ENCODE results near the gene CCR6.

Gene CCR6

GRCh38 chr6:167099707-167100106 lies 23.2 kb upstream of the CCR6 start:
- no peak for DNase-seq

DNA sequence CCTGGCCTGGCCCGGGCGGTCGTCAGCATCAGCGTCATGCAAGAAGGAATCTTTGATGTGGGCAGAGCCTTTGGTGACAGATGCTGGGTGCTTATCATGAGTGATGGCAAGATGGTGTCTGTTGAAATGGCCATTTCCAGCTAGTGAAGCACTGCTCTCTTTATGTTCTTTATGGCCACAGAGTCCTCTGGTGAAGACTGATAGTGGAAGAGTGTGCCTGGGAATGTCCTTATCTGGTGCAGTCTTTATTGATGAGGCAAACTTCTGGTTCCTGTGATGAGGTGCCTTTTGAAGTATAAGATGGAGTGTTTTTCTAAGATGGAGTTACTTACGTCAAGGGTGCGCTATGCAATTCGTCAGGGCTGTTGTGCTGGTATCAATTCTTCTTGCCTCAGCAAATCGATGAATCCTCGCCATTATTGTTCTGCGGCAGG lies 22.6 kb upstream of the CCR6 start:
- DNase-seq, result no peak

DNA sequence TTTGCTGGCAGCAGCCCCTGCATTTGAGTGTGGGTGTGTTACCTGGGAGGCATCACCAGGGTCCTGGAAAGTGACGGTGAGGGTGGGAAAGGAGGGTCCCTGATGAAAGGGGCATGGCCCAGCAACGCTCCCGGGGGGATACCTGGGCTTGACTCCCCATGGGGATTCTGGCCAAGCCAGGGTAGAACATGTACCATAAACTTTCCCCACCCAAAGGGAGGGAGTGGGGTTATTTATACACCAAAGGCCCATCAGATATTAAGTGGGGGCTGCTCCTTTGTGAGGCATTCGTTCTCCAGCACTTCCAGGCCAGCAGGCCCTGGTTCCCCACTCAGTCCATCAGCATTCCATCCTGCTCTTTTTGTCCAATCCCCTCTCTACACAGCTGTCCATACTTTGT lies 20.6 kb upstream of the CCR6 start:
- DNase-seq, result no peak

GRCh38 chr6:167103041-167103891 lies 19.6 kb upstream of the CCR6 start:
- no peak for DNase-seq

GRCh38 chr6:167104388-167104787 lies 18.5 kb upstream of the CCR6 start:
- no peak for DNase-seq

DNA sequence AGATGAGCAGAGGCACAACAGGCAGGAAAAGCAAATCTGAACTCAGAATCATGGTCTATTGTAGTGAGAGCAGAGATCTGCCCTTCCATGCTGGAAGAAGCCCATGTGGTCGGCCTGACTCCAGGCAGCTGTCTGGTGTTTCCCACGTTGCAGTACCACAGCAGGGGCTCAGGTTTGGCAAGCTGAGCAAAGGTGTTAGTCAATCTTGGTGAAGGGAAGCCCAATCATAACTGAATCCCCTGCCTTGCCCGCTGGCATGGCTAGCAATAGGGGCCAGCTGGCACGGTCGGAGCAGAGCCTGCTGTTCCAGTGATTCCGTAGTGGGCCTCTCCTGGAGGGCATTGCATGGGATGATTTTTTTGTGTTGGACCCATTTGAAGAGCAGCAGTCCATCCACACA lies 17.8 kb upstream of the CCR6 start:
- no peak for DNase-seq

- DNase-seq, result no peak
Measured at GRCh38 chr6:167106406-167106805, 16.5 kb upstream of the CCR6 start.

DNA sequence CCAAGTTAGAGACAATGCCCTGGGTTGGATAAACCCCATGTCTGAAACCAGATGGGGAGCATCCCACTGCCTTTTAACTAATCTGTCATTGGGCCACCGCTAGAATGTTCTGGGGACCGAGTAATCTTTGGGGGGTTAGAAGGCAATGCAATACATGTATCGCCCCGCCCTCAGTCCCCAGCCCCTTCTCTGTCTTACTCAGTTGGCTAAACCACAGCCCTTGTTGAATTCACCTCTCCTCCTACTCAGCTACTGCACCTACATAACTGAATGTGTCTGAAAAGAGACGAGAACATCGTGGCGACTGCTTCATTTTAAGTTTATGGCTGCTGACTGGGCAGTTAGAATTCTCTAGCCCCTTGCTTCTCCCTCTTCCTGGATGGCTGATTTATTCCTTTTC lies 15.1 kb upstream of the CCR6 start:
- no peak for DNase-seq

- DNase-seq, result no peak
Measured at GRCh38 chr6:167108278-167108677, 14.6 kb upstream of the CCR6 start.

- DNase-seq, result no peak
Measured at GRCh38 chr6:167109651-167110050, 13.2 kb upstream of the CCR6 start.

DNA sequence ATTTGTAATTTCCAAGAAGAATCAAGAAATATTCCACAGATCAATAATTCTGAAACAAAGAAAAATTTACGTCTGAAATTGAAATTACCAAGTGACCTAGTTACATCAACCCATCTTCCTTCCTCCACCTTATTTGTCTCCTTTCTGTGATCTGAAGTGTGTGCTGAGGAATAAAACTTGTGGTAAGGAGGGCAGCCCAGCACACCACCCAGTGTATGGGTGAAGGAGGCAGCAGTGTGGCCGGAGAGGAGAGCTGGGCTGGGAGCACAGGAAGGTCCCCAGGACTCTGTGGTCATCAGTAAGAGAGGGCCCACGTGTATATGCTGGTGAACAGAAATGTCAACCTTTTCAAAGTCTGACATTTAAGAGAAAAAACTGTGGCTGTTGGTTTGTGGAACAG lies 11.3 kb upstream of the CCR6 start:
- no peak for DNase-seq

- DNase-seq, result no peak
Measured at GRCh38 chr6:167112421-167112820, 10.5 kb upstream of the CCR6 start.

DNA sequence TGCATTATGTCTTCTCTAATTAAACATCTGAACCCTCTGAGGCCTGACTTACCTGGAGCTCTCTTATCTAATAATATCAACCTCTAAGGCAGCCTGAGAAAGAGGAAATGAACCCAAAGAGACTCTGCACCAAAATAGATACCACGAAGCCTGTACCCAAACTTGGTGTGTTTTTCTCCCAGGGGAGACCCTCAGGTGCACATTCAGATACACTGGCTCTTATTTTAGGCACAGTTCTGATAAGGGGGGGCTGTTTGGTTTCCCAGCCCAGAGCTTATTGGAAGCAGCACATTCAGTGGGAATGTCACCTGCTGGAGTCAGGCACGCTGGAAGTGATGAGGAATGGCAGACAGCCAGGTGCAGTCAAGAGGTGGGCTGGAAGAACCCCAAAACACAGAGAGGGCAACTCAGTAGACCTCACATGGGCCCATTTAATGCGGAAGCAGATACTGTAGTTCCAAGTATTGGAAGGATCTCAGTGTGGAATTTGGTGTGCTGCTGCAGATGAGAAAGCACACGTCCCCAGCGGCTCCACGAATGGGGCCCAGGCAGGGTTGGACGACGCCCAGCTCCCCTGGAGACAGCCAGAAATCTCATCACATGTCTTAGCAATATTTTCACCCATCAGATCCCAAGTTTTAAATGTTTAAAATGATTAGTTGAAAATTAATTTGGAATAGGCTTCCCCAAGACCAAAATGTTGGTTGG lies 9.7 kb upstream of the CCR6 start:
- DNase-seq, result no peak

DNA sequence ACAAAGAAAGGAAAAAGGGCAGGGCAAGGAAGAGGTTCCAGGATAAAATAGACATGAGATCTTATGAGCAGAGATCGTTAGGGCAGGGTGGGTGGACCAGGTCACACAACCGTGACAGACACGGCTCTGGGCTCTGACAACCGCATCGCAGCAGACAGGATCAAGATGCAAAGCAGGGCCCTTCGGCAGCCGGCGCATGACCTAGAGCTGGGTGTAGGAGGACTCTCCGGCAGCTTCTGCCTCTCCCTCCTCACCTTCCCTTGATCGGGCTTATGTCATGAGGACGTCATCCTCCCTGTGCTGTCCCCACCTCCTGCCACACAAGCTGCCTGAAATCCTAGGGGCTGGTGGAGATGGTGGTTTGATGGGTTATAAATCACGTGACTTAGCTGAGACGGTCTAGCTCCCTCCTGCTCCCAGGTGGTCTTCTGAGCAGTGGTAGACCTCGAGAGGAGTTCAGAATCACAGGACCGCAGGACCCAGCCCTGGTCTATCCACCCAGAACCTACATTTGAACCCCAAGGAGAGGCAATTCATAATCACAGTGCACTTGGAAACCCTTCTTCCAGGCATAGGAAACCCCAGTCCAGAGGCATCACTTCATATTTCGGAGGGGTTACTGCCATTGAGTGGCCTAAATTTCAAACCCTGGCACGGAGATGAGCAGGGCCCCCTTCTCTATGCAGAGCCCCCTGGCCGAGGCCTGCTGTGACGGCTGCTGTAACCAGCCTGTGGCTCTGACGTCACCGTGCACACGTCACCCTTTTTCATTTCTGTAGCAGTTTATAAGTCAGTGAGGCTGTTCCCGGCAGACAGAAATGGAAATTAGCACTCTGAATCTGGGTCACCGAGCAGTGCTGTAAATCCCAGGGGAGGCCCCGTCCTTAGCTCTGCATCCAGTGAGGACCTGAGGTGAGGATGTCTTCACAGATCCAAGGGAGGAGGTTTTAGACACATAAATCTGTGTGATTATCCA lies 8.7 kb upstream of the CCR6 start:
- DNase-seq, result no peak

DNA sequence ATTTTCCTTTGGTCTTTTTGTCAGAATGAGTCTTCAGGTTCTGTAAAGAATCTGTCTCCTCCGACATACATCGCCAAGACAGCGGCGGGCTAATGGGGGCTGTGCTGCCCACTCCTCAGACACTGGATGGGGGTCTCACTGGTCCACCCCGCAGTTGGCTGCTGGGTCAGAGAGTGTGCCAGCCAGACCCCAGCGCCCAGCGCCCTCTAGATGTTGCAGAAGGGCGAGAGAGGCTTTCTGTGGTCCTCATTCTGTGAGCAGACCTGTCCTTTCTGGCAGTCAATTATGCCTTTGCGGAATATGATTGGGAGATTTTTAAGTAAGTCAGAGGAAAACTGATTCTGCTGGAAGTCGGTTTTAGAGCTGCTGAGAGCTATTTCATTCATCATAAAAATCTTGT lies 7.8 kb upstream of the CCR6 start:
- no peak for DNase-seq

DNA sequence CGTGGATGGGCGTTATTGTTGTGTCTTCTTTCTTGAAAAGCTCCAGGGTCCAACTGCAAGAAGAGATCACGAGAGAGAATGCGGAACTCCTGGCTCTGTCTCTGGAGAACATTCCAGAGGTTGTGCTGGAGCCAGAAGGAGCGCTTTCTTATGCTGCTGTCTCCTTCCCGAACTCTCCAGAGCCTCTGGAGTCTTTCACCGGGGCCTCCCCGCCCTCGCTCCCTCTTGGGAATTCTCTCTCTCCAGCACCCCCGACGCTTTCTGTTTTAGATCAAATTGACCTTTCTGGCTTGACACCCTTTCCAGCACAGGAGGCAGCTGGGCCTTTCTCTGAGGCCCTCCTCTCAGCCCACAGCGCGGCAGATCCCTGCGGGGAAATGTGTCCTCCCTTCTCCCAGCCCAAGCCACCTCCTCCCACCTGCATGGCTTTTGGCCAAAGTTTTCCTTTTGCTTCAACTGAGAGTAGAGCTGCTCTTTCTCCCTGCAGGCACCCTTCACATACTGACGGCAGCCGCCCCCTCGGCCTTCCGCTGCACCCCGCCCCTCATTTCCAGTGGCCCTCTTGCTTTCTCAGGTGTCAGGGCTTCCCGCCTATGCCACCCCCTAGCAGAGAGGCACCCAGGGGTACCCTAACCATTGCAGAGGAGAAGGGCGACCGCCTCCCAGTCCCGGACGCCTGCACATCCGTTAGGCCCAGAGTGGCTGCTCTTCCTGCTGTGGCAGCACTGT lies 6.6 kb upstream of the CCR6 start:
- no peak for DNase-seq

- no peak for DNase-seq
Measured at GRCh38 chr6:167116838-167117228, 6.1 kb upstream of the CCR6 start.

- no peak for DNase-seq
Measured at GRCh38 chr6:167118006-167118405, 4.9 kb upstream of the CCR6 start.

- no peak for DNase-seq
Measured at GRCh38 chr6:167118839-167119238, 4.1 kb upstream of the CCR6 start.

DNA sequence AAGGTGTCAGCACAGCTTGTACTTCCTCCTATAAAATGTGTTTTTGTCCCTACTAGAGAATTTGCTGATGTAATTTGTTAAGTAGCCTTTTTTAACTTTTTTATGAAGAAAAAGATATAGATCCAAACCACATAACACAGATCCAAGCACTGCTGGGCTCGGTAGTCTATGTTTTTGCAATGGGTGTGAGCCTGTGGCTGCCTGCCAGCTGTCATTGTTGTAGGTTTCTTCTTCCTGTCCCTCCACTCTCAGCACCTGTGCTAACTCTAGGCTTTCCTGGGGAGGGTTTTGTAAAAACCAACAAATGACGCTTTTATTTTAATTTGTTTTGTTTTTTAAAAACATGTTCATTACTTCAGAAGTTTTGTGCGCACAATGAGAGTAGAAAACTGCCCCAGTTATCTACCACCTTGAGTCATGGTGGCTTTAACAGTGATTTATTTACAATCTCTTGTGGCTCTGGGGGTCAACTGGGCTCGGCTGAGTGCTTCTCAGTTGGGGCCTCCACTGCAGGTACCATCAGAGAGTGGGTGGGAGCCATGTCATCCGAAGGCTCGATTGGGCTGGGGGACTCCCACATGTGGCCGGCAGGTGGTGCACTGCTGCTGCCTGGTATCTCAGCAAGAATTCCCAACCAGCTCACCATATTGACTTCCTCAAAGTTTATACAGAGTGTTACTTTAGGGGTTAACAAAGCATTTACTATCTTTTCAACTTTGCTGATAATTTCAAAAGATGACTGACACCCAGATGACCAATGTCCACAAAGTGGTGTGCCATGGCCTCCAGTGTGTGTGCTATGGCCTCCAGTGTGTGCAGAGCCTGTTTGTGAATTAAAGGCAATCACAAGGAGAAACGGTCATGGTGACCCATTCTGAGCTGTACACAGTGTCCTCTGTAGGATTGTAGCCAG lies 3.0 kb upstream of the CCR6 start:
- DNase-seq, result no peak

DNA sequence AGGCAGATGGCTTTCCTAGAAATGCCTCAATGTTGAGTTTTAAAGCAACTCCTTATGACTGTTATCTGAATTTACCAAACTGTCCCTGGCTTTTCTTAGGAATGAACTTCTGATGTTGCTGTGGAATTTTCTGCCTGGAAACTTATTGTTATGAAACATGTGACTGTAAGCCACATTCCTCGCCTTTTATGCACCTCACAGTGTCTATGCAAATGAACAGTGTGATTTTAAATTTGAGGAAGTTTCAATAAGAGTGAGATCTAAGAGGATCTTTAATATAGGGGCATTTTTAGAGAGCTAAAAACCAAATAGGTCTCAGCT lies 2.4 kb upstream of the CCR6 start:
- DNase-seq, result no peak

All from NCI-H1930 (cell line).